Stomach (tissue), 9 donors: ENCODE results near the gene NFE2L3. TPM values are rescaled to one million over a fixed set of nuclear protein-coding genes. Genes with fewer than 3 reads are reported as not detected.

Experiments used
- DNase-seq, 2 donors: peaks; one replicate each; pipeline versions ENCODE4 v3.0.0 to v3.0.0-alpha.2; 2013 to 2019
- H3K27ac ChIP-seq, 5 donors: fragments of 200-600 bp in 4 of 5; sonication (generic) in 4 of 5; one replicate each; pipeline ENCODE4 v1.5.1; 2013 to 2019; ENCODE audit warnings: mild to moderate bottlenecking in 1 of 5, moderate library complexity in 1 of 5
- H3K27me3 ChIP-seq, 3 donors: fragments of 200-600 bp; sonication (generic); one replicate each; pipeline ENCODE4 v1.5.1; 2017 to 2019; ENCODE audit warnings: mixed run types in 1 of 3
- H3K36me3 ChIP-seq, 4 donors: fragments of 200-600 bp; sonication (generic); 1 replicate in 3 of 4; 2 replicates in 1 of 4; pipeline ENCODE4 v1.5.1; 2016 to 2019
- H3K4me1 ChIP-seq, 4 donors: fragments of 200-600 bp; sonication (generic); one replicate each; pipeline ENCODE4 v1.5.1; 2016 to 2019
- H3K4me3 ChIP-seq, 4 donors: fragments of 200-600 bp; sonication (generic) in 3 of 4; one replicate each; pipeline ENCODE4 v1.5.1; 2016 to 2019; ENCODE audit warnings: mild to moderate bottlenecking in 1 of 4
- H3K9me3 ChIP-seq, 4 donors: fragments of 200-600 bp; sonication (generic); one replicate each; pipeline ENCODE4 v1.5.1; 2016 to 2019
- CTCF ChIP-seq, 7 experiments: fragments of 450-650 bp in 4 of 7; fragments of 200-600 bp in 3 of 7; sonication (generic) in 3 of 7; IDR thresholded peaks; one replicate each; pipeline ENCODE4 v1.5.1; 2016 to 2019; ENCODE audit warnings: antibody characterized with exemption in 7 of 7, control low read depth in 2 of 7, mild to moderate bottlenecking in 1 of 7
- EP300 ChIP-seq: sonication (generic); formaldehyde crosslinking; IDR thresholded peaks from one replicate; pipeline ENCODE4 v1.6.1; 2017; ENCODE audit warnings: antibody characterized with exemption
- POLR2A ChIP-seq, 4 donors: fragments of 450-650 bp; IDR thresholded peaks; one replicate each; pipeline ENCODE4 v1.6.1; 2016; ENCODE audit warnings: antibody characterized with exemption in 4 of 4, control low read depth in 2 of 4, mild to moderate bottlenecking in 1 of 4, moderate library complexity in 1 of 4
- POLR2AphosphoS5 ChIP-seq, 3 donors: sonication (generic); formaldehyde crosslinking; IDR thresholded peaks; one replicate each; pipeline ENCODE4 v1.6.1; 2016; ENCODE audit warnings: antibody characterized with exemption in 3 of 3
- WGBS, 5 donors: extraction: QIAGEN DNeasy Blood & Tissue Kit in 3 of 5; methylation state at CpG; one replicate each; pipeline versions ENCODE4 v1.1.5 to v1.1.7; 2013 to 2018; 5-methylcytosine and 5-hydroxymethylcytosine counted together
- intact Hi-C: fragments of 100-400 bp; cut with DNase I; formaldehyde crosslinking; loops from one replicate; pipeline ENCODE4 v1.15.1; 2023; ENCODE audit warnings: low total_unique reads
- polyA plus RNA-seq, 3 donors: library from polyadenylated mRNA; stranded (reverse); fragments of 200-250 nt; gene quantifications; one replicate each; pipeline ENCODE4 v1.2.3, GENCODE V29; 2013
- total RNA-seq, 5 donors: library from RNA; depleted of rRNA; stranded (reverse); fragments of >200 nt; gene quantifications; one replicate each; pipeline versions ENCODE4 v1.1.0 to v1.2.3, GENCODE V29; 2014 to 2016
- donor health status: healthy with polysubstance abuse.
- donor health status: Bipolar disorder and iron deficiency.
- donor health status: healthy.

NFE2L3 gene
- total and polyA plus RNA-seq, 8 donors, result 1.4 to 7.7 (median 4.9) TPM; not detected in 1

GRCh38 chr7:26178272-26178960 is 26.4 kb downstream of the NFE2L3 start:
- no peak for DNase-seq
- no peaks in the 10 kb centered on the region for H3K9me3 ChIP-seq
- intact Hi-C loops, result no loop called here
- 73 to 86% (median 83%) methylated on average over 7 of the region's 7 CpGs for WGBS, 5 donors
- H3K4me3 ChIP-seq, result no peak overlapping the region
- no peak for TF ChIP-seq POLR2AphosphoS5 (IDR thresholded peaks at IDR 0.05)
- no peak for TF ChIP-seq EP300
- no peak for TF ChIP-seq CTCF (IDR thresholded peaks at IDR 0.05)
- TF ChIP-seq POLR2A (IDR thresholded peaks at IDR 0.05), result no peak
- H3K36me3 ChIP-seq, result no peaks in the 10 kb centered on the region
- H3K4me1 ChIP-seq, result peaks cover 6 to 34% (median 21%) of the 10 kb centered on the region in 4 donors
- no peak overlapping the region for H3K27ac ChIP-seq
- no peaks in the 10 kb centered on the region for H3K27me3 ChIP-seq

DNA sequence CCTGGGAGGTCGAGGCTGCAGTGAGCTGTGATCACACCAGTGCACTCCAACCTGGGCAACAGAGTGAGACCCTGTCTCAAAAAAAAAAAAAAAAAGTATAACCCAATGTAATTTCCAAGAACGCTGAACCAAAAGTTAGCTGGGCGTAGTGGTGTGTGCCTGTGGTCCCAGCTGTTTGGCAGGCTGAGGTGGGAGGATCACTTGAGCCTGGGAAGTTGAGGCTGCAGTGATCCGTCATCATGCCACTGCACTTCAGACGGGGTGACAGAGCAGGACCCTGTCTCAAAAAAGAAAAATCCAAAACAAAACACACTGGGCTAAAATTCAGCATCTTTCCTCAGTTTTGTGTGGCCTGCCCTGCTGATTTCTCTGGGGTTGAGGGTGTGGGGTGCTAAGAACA is 27.4 kb downstream of the NFE2L3 start:
- no peaks in the 10 kb centered on the region for H3K36me3 ChIP-seq
- intact Hi-C loops, result no loop called here
- 66 to 81% (median 77%) methylated on average over 5 of the region's 5 CpGs for WGBS, 5 donors
- TF ChIP-seq POLR2A (IDR thresholded peaks at IDR 0.05), result no peak
- no peak for TF ChIP-seq EP300
- TF ChIP-seq POLR2AphosphoS5 (IDR thresholded peaks at IDR 0.05), result no peak
- no peak for TF ChIP-seq CTCF (IDR thresholded peaks at IDR 0.05)
- H3K27ac ChIP-seq, result peak overlapping the region in 1 of 5 donors; percentile 41
- no peak overlapping the region for H3K4me3 ChIP-seq
- no peaks in the 10 kb centered on the region for H3K9me3 ChIP-seq
- DNase-seq, result no peak
- no peaks in the 10 kb centered on the region for H3K27me3 ChIP-seq
- peaks cover 4 to 42% (median 22%) of the 10 kb centered on the region in 4 donors for H3K4me1 ChIP-seq

- Histone ChIP-seq H3K4me1 (peaks cover 6 to 42% (median 23%) of the 10 kb centered on the region in 4 donors), H3K9me3 (no peaks in the 10 kb centered on the region), H3K27me3 (no peaks in the 10 kb centered on the region), H3K27ac (peak overlapping the region in 4 of 5 donors; percentile 15 to 67 (median 46)), H3K36me3 (peaks cover 0 to 3% (median 1%) of the 10 kb centered on the region in 4 donors), H3K4me3 (no peak overlapping the region)
- TF ChIP-seq POLR2AphosphoS5 (IDR thresholded peaks at IDR 0.05) (no peak), POLR2A (IDR thresholded peaks at IDR 0.05) (no peak), EP300 (no peak), CTCF (IDR thresholded peaks at IDR 0.05) (no peak)
- 32 to 56% (median 54%) methylated on average over 8 of the region's 8 CpGs for whole genome bisulfite sequencing, 5 donors
- intact Hi-C loops, result no loop called here
- no peak for DNase-seq
Observed at GRCh38 chr7:26179826-26180497, 28.0 kb downstream of the NFE2L3 start.

DNA sequence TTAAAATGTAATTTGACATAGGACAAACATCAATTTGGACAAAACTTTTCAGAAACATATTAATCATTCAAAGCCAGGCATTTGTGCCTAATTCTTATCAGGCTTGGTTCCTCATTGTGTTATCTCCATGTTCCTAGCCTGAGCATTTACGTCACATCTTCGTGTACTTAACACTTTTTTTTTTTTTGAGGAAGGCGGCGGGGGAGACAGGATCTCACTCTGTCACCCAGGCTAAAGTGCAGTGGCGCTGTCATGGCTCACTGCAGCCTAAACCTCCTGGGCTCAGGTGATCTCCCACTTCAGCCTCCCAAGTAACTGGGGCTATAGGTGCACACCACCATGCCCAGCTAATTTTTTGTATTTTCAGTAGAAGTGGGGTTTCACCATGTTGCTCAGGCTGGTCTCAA is 28.8 kb downstream of the NFE2L3 start:
- WGBS, 5 donors, result 18 to 46% (median 29%) methylated on average over 5 of the region's 5 CpGs
- TF ChIP-seq POLR2A (IDR thresholded peaks at IDR 0.05) (no peak), CTCF (IDR thresholded peaks at IDR 0.05) (no peak), EP300 (no peak), POLR2AphosphoS5 (IDR thresholded peaks at IDR 0.05) (peak in 2 of 3 donors; percentile 2 to 62)
- Histone ChIP-seq H3K27ac (peak overlapping the region; percentile 37 to 67 (median 48)), H3K4me1 (peaks cover 6 to 42% (median 26%) of the 10 kb centered on the region in 4 donors), H3K36me3 (peaks cover 0 to 9% (median 5%) of the 10 kb centered on the region in 4 donors), H3K4me3 (no peak overlapping the region), H3K27me3 (no peaks in the 10 kb centered on the region), H3K9me3 (no peaks in the 10 kb centered on the region)
- intact Hi-C loops, result no loop called here
- DNase-seq, result no peak
